ENCODE measurements around the gene STIP1.
A peak's percentile ranks its signal among the peaks of the same experiment; 100 is the strongest.

DNA sequence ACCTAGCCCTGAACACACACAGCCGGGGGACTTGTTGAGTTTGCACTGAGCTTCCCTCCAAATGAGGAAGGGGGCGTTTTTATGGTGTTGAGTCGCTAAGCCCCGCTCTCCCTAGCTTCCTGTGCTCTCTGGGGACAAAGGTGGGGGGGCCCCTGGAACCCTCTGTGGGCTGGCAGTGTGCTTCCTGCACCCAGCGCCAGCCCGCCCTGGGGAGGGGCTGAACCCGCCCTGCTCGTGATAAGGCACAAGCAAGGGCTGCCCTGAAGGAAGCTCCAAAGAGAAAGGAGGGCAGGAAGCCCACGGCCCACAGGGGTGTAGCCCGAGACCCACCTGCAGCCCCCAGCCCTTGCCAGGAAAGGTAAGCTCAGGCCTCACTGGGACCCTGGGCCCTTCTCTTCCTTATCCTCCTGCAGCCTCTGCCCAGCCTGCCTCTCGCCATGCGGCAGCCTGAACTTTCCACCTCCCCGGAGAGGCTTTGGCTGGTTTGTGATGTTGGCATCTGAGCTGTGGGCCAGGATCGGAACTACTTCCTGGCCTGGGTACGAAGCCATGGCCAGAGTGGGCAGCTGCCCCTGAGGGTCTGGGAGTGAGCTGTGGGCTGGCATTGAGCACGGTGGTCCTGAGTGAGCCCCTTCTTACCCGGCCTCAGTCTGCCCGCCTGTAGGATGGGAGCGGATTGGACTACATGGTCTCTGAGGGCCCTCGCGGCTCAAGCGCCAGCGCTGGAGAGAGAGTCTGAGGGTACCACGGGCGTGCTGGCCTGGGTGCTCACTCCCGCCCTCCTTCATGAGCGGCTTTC, 20.7 kb downstream of the STIP1 start, which contains the start of gene FERMT3:
- TF ChIP-seq, protein P1, sequence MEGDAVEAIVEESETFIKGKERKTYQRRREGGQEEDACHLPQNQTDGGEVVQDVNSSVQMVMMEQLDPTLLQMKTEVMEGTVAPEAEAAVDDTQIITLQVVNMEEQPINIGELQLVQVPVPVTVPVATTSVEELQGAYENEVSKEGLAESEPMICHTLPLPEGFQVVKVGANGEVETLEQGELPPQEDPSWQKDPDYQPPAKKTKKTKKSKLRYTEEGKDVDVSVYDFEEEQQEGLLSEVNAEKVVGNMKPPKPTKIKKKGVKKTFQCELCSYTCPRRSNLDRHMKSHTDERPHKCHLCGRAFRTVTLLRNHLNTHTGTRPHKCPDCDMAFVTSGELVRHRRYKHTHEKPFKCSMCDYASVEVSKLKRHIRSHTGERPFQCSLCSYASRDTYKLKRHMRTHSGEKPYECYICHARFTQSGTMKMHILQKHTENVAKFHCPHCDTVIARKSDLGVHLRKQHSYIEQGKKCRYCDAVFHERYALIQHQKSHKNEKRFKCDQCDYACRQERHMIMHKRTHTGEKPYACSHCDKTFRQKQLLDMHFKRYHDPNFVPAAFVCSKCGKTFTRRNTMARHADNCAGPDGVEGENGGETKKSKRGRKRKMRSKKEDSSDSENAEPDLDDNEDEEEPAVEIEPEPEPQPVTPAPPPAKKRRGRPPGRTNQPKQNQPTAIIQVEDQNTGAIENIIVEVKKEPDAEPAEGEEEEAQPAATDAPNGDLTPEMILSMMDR (IDR thresholded peaks at IDR 0.05), result peak in 1 of 6 experiments; percentile 7
- TF ChIP-seq POLR2A (IDR thresholded peaks at IDR 0.05), result peak in 1 of 4 donors; percentile 55
